Adrenal gland (tissue), 12 donors: ENCODE data around the gene KLF7. TPM values are rescaled to one million over a fixed set of nuclear protein-coding genes. Genes with fewer than 3 reads are reported as not detected.

Source experiments
- DNase-seq, 7 donors: peaks; one replicate each; pipeline ENCODE4 v3.0.0-alpha.2; 2019 to 2020
- H3K27ac ChIP-seq, 5 donors: fragments of 200-600 bp; sonication (generic) in 4 of 5; 1 replicate in 3 of 5; 2 replicates in 2 of 5; pipeline versions ENCODE4 v1.5.1 to v1.8.0; 2016 to 2020; ENCODE audit warnings: mild to moderate bottlenecking in 1 of 5
- H3K27me3 ChIP-seq: fragments of 200-600 bp; 2 replicates; pipeline ENCODE4 v1.8.0; 2021
- H3K36me3 ChIP-seq, 2 donors: fragments of 200-600 bp; replicated peaks in 1 of 2; 1 replicate in 1 of 2; 2 replicates in 1 of 2; pipeline versions ENCODE4 v1.5.1 to v1.8.0; 2018 to 2022
- H3K4me1 ChIP-seq, 2 donors: fragments of 200-600 bp; replicated peaks in 1 of 2; 1 replicate in 1 of 2; 2 replicates in 1 of 2; pipeline versions ENCODE4 v1.5.1 to v1.8.0; 2018 to 2021
- H3K4me3 ChIP-seq, 4 donors: fragments of 200-600 bp; sonication (generic) in 3 of 4; one replicate each; pipeline ENCODE4 v1.5.1; 2016 to 2018
- H3K9me3 ChIP-seq, 3 donors: fragments of 200-600 bp; sonication (generic) in 1 of 3; replicated peaks in 1 of 3; 1 replicate in 2 of 3; 2 replicates in 1 of 3; pipeline versions ENCODE4 v1.5.1 to v1.8.0; 2016 to 2021
- POLR2A ChIP-seq, 2 donors: fragments of 450-650 bp; IDR thresholded peaks; one replicate each; pipeline ENCODE4 v1.6.1; 2017; ENCODE audit warnings: antibody characterized with exemption in 2 of 2, mild to moderate bottlenecking in 2 of 2, moderate library complexity in 1 of 2
- WGBS, 4 donors: extraction: QIAGEN DNeasy Blood & Tissue Kit in 2 of 4; methylation state at CpG; one replicate each; pipeline versions ENCODE4 v1.1.5 to v1.1.7; 2013 to 2017; 5-methylcytosine and 5-hydroxymethylcytosine counted together
- intact Hi-C, 2 donors: fragments of 100-400 bp; cut with DNase I; formaldehyde crosslinking; loops; one replicate each; pipeline versions ENCODE4 v1.14.1 to v1.15.0; 2022 to 2023
- polyA plus RNA-seq, 3 donors: library from polyadenylated mRNA; stranded (reverse); fragments of 200-250 nt in 2 of 3; fragments of 350-450 nt in 1 of 3; fragmentation: Illumina TruSeq in 1 of 3; extraction: RNeasy Lipid Tissue Mini Kit (QIAGEN cat#74804) in 1 of 3; gene quantifications; one replicate each; pipeline ENCODE4 v1.2.3, GENCODE V29; 2013 to 2014
- total RNA-seq, 9 donors: library from RNA; depleted of rRNA in 4 of 9; stranded (reverse); fragments of >200 nt in 4 of 9; fragments of 120-200 nt in 1 of 9; fragmentation: NEBNext Ultra II Directional in 1 of 9; extraction: Animal tissue kit (Norgen Biotek cat#: 25700) in 1 of 9; gene quantifications; one replicate each; pipeline versions ENCODE4 v1.1.0 to v1.2.4, GENCODE V29; 2013 to 2023
- TF ChIP-seq, protein P1 (sequence below), 6 experiments: fragments of 450-650 bp in 4 of 6; fragments of 200-600 bp in 2 of 6; sonication (generic) in 1 of 6; IDR thresholded peaks; 1 replicate in 5 of 6; 2 replicates in 1 of 6; pipeline versions ENCODE4 v1.5.1 to v1.8.0; 2016 to 2021; ENCODE audit warnings: antibody characterized with exemption in 6 of 6, mild to moderate bottlenecking in 2 of 6, moderate library complexity in 1 of 6
- donor health status: healthy with polysubstance abuse.
- donor health status: Bipolar disorder and iron deficiency.
- donor health status: DM: yes; HTN: yes; CAD: no.
- donor health status: DM: no; HTN: no; CAD: no.
- donor health status: DM: no; HTN: no; CAD: no.
- donor health status: DM: yes; HTN: yes; CAD: no.

Gene KLF7
- total and polyA plus RNA-seq, 12 donors: 3.6 to 45.9 (median 17.8) TPM

DNA sequence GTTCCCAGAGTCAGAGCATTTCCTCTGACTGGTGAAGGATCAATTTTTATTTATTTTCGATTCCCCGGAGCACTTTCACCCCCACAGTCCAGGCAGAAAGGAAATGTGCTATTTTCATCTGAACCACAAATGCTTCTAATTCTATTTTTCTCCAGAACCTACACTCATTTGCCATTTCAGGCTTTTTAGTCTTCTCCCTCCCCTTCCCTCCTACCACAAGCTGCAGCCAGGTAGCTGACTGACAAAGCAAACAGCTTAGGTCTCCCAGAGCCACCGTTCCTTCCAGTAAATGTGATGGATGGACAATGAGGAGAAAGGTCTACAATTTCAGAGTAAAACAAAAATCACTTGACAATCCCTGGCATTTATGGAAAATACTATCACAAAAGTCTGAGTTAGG, 76.9 kb downstream of the KLF7 start:
- intact Hi-C loops: no loop called here
- Histone ChIP-seq H3K36me3 (peaks cover 0 to 27% of the 10 kb centered on the region in 2 donors), H3K27ac (no peak overlapping the region)

DNA sequence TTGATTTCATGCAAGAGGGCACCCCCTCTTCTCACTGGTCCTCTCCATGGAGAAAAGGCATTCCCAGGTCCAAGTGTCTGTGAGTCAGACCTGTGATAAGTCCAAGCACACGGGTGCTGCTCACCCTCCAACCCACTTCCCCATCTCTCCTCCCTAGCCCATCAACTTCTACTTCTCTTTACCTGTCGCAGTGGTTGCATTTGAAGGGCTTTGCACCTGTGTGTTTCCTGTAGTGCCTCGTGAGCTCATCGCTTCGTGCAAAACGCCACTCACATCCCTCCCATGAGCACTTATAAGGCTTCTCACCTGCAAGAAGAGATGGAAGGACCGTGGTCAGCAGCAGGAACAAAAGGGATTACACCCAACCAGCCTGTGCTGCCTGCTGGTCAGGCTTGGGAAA, 77.5 kb downstream of the KLF7 start:
- Histone ChIP-seq H3K4me3 (no peak overlapping the region), H3K4me1 (peaks cover 0 to 36% of the 10 kb centered on the region in 2 donors), H3K9me3 (no peaks in the 10 kb centered on the region), H3K27ac (peak overlapping the region in 1 of 5 donors; percentile 4), H3K36me3 (peaks cover 0 to 27% of the 10 kb centered on the region in 2 donors), H3K27me3 (no peaks in the 10 kb centered on the region)
- intact Hi-C loops: no loop called here
- 87 to 93% (median 90%) methylated on average over 7 of the region's 7 CpGs for WGBS, 4 donors
- no peak for TF ChIP-seq POLR2A (IDR thresholded peaks at IDR 0.05)
- TF ChIP-seq, protein P1, sequence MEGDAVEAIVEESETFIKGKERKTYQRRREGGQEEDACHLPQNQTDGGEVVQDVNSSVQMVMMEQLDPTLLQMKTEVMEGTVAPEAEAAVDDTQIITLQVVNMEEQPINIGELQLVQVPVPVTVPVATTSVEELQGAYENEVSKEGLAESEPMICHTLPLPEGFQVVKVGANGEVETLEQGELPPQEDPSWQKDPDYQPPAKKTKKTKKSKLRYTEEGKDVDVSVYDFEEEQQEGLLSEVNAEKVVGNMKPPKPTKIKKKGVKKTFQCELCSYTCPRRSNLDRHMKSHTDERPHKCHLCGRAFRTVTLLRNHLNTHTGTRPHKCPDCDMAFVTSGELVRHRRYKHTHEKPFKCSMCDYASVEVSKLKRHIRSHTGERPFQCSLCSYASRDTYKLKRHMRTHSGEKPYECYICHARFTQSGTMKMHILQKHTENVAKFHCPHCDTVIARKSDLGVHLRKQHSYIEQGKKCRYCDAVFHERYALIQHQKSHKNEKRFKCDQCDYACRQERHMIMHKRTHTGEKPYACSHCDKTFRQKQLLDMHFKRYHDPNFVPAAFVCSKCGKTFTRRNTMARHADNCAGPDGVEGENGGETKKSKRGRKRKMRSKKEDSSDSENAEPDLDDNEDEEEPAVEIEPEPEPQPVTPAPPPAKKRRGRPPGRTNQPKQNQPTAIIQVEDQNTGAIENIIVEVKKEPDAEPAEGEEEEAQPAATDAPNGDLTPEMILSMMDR (IDR thresholded peaks at IDR 0.05): no peak
- no peak for DNase-seq

More for the DNA sequence above, 76.9 kb downstream of the KLF7 start:
- peaks cover 0 to 36% of the 10 kb centered on the region in 2 donors for H3K4me1 ChIP-seq
- no peaks in the 10 kb centered on the region for H3K27me3 ChIP-seq
- WGBS, 4 donors: 43 to 57% (median 49%) methylated on average over 3 of the region's 3 CpGs
- no peak overlapping the region for H3K4me3 ChIP-seq
- H3K9me3 ChIP-seq: no peaks in the 10 kb centered on the region
- DNase-seq: no peak
- TF ChIP-seq POLR2A (IDR thresholded peaks at IDR 0.05): no peak
- TF ChIP-seq, protein P1 (IDR thresholded peaks at IDR 0.05): no peak

DNA sequence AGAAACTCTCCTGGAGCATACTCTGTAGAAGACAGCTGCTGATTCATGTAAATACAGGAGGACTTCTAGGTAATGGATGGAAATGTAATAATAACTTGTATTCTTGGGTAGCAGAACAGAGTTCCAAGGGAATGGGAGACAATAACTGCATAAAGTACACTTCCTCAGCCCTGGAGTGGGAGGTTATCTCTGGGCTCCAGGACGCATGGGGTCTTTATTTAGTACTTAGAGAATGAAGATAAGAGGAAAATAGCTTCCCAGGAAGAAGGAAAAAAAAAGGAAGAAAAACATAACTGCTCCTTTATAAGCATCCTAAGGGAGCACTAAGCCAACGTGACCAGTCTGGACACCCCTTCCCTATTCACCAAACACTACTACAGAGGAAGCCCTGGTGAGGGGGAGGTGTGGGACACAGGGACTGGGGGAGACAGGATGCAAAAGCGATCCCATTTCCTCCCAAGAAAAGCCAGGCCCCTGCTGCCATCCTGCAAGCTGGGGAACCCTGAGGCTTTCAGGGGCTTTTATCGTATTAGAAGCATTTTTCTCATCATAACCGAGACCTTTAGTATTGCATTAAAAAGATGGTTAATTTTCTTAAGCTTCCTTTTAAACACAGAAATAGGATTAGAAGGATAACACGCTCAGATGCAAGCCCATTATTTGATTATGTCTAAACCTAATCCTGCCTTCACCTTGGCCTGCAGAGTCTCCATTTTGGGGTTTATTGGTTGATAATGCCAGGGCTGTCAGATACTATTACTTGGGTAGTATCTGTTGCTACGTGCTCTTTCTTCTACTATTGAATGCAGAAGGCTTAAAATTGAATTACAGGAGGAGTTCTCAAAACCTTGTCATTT, 78.5 kb downstream of the KLF7 start:
- DNase-seq: no peak
- no peaks in the 10 kb centered on the region for H3K27me3 ChIP-seq
- H3K4me3 ChIP-seq: no peak overlapping the region
- TF ChIP-seq, protein P1 (IDR thresholded peaks at IDR 0.05): no peak
- TF ChIP-seq POLR2A (IDR thresholded peaks at IDR 0.05): no peak
- 72 to 80% (median 76%) methylated on average over 7 of the region's 7 CpGs for WGBS, 4 donors
- intact Hi-C loops: no loop called here
- H3K4me1 ChIP-seq: peaks cover 0 to 36% of the 10 kb centered on the region in 2 donors
- H3K27ac ChIP-seq: peak overlapping the region in 1 of 5 donors; percentile 4
- peaks cover 0 to 29% of the 10 kb centered on the region in 2 donors for H3K36me3 ChIP-seq
- H3K9me3 ChIP-seq: no peaks in the 10 kb centered on the region

DNA sequence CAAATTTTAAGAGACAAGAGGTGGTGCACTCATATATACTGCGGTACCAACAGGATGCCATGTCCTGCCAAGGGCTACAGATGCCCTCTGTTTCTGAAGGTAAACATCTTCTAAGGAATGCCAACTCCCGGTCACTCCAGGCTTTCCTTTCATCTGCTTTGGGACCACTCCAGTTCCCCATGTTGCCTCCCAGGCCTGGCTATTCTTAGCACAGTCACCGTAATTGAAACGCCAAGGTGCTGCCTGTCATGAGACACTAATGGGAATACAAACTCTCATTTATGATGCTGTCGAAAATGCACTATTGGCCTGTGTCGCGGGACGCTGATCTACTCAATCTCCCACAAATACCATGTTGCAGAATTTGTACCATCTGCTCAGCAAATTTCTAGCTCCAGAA, 79.6 kb downstream of the KLF7 start:
- peaks cover 0 to 27% of the 10 kb centered on the region in 2 donors for H3K4me1 ChIP-seq
- DNase-seq: no peak
- WGBS, 4 donors: 91 to 96% (median 93%) methylated on average over 8 of the region's 8 CpGs
- intact Hi-C loops: no loop called here
- peaks cover 0 to 41% of the 10 kb centered on the region in 2 donors for H3K36me3 ChIP-seq
- H3K27me3 ChIP-seq: no peaks in the 10 kb centered on the region
- TF ChIP-seq, protein P1 (IDR thresholded peaks at IDR 0.05): no peak
- no peak for TF ChIP-seq POLR2A (IDR thresholded peaks at IDR 0.05)
- no peak overlapping the region for H3K27ac ChIP-seq
- H3K9me3 ChIP-seq: no peaks in the 10 kb centered on the region
- H3K4me3 ChIP-seq: no peak overlapping the region
